Left colon (tissue), 2 donors: ENCODE measurements around the gene ARL17B. TPM values are rescaled to one million over a fixed set of nuclear protein-coding genes. Genes with fewer than 3 reads are reported as not detected.
A peak's percentile ranks its signal among the peaks of the same experiment; 100 is the strongest.
"Not testable (repeated sequence)": the region's sequence is repeated elsewhere in the genome, so short reads cannot be mapped to it uniquely, and the experiment has no call there.

Experiments used
- ATAC-seq: fragments of 200-7000 bp; cut with Tn5 transposase; one replicate; pipeline ENCODE4 v1.9.1; 2020; ENCODE audit warnings: mild to moderate bottlenecking, moderate library complexity
- DNase-seq, 2 donors: peaks; one replicate each; pipeline ENCODE4 v3.0.0-alpha.2; 2020
- intact Hi-C, 2 donors: fragments of 100-400 bp; cut with DNase I in 1 of 2; cut with micrococcal nuclease in 1 of 2; formaldehyde crosslinking; loops; one replicate each; pipeline versions ENCODE4 v1.11.2 to v1.14.0; 2022; cut with DNase I, micrococcal nuclease
- total RNA-seq, 2 donors: library from RNA; stranded (reverse); fragmentation: NEBNext Ultra II Directional; extraction: Animal tissue kit (Norgen Biotek cat#: 25700); gene quantifications; one replicate each; pipeline ENCODE4 v1.2.1, GENCODE V29; 2021
- donor health status: DM: no; HTN: no; CAD: no.
- donor health status: DM: yes; HTN: yes; CAD: no.

Gene ARL17B
- total RNA-seq, 2 donors from 2014 or later: 10.4 to 11.1 TPM

DNA sequence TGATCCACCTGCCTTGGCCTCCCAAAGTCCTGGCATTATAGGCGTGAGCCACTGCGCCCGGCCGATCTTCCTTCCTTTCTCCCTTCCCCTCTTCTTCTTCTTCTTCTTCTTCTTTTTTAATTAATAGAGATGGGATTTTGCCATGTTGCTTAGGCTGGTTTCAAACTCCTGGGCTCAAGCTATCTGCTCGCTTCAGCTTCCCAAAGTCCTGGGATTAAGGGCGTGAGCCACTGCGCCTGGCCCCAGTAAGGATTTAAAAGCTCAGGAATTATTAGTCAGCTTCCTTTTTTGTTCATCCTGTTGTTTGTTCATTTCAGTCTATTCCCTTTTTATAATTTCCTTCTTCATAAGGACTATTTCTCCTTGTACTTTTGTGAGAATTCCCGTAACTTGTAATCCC lies 99.3 kb downstream of the ARL17B start:
- DNase-seq: no peak
- intact Hi-C loops: loop anchor here in 1 of 2 donors (5.0 kb wide), 1 partner anchor 675 kb away; no protein-coding TSS in a partner anchor
- ATAC-seq: no peak

DNA sequence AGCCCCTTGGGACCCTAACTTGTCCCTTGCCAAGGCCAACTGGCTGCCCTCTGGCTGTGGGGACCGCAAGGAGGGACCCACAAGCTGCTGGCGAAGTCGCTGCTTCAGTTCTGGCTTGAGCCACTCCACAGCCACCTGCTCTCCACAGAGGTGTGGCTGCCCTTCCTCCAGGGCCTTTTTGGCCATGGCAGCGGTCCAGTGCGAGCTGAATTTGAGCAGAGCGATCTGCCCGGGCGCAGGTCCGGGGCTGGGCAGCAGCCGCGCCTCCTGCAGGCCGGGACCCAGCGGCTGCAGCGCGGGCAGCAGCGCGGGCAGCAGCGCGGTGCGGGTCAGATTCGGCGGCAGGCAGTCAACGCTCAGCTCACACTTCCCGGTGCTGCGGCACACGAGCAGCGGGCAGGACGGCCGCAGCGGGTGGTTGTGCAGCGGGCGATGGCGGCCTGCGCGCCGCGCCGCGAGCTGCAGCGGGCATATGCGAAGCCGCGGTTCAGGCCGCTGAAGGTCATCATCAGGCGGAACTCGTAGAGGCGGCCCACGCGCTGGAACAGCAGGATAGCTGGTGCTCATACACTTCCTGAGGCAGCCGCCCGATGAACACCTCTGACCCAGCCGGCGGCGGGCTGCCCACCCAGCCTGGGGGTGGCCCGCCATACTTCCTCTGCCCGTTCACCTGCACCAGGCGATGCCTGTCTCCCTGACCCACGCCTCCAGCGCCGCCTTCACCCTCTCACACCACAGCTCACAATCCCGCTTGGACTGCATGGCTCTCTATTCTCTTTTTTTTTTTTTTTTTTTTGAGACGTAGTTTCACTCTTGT lies 101.5 kb downstream of the ARL17B start:
- intact Hi-C loops: loop anchor here in 1 of 2 donors (5.0 kb wide), 1 partner anchor 673 kb away; no protein-coding TSS in a partner anchor
- peak; percentile 77 for ATAC-seq
- DNase-seq: peak in 1 of 2 donors; percentile 43

GRCh38 chr17:46256369-46256768 lies 105.2 kb downstream of the ARL17B start:
- ATAC-seq, DNase-seq, intact Hi-C loops: not testable (repeated sequence)

DNA sequence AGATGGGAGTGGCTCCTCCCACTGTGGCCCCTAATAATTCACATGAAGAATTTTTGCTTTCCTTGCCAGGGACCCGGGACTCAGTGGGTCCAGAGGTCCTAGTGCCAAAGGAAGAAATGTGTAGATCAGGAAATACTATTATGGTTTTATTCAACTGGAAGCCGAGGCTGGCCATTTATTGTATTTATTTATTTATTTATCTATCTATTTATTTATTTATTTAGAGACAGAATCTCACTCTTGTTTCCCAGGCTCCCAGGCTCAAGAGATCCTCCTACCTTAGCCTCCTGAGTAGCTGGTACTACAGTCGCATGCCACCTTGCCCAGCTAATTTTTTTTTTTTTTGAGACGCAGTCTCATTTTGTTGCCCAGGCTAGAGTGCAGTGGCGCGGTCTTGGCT lies 107.4 kb downstream of the ARL17B start:
- ATAC-seq, intact Hi-C loops, DNase-seq: not testable (repeated sequence)

GRCh38 chr17:46253722-46254121 lies 107.8 kb downstream of the ARL17B start:
- ATAC-seq (peak; percentile 89), DNase-seq (peak; percentile 66 to 85)
- intact Hi-C loops: not testable (repeated sequence)

DNA sequence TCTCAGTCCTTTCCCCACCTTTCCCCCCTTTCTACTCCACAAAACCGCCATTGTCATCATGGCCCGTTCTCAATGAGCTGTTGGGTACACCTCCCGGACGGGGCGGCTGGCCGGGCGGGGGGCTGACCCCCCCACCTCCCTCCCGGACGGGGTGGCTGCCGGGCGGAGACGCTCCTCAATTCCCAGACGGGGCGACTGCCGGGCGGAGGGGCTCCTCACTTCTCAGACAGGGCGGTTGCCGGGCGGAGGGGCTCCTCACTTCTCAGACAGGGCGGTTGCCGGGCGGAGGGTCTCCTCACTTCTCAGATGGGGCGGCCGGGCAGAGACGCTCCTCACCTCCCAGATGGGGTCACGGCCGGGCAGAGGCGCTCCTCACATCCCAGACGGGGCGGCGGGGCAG lies 108.8 kb downstream of the ARL17B start:
- ATAC-seq, intact Hi-C loops, DNase-seq: not testable (repeated sequence)

DNA sequence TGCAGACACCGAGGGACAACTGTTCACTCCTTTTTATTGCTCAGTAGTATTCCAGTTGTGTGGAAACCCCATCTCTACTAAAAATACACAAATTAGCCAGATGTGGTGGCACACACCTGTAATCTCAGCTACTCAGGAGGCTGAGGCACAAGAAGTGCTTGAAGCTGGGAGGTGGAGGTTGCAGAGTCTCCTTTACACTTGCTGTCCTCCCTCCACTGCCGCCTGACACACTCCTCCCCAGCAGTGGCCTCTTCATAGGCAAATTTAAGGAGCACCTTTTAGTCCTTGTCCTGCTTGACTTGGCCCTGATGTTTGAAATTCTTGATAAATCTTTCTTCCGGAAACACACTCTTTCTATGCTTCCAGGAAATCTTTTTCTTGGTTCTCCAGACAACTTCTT lies 112.4 kb downstream of the ARL17B start:
- intact Hi-C loops, DNase-seq, ATAC-seq: not testable (repeated sequence)

DNA sequence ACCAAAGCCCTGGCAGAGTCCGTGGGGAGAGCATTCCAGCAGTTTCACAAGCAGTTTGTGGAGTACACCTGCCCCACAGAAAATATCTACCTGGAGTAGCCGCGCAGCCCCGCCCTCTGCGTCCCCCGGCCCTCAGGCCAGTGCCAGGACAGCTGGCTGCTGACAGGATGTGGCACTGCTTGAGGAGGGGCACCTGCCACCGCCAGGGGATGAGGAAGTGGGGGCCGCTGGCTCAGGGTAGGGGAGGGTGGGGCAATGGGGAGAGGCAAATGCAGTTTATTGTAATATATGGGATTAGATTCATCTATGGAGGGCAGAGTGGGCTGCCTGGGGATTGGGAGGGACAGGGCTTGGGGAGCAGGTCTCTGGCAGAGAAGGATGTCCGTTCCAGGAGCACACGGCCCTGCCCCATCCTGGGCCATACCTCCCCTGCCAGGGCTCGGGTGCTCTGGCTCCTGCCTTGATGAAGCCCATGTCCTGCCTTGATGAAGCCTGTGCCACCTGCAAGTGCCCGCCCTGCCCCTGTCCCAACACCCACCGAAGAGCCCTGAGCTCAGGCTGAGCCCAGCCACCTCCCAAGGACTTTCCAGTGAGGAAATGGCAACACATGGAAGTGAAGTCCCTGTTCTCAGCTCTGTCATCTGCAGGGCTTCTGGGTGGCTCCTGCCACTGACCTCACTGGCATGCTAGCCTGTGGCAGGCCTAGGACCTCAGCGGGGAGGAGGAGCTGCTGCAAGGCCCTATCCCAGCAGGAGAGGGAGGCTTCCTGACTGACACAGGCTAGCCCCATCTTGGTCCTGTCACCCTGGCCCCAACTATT lies 116.4 kb downstream of the ARL17B start:
- DNase-seq, intact Hi-C loops: not testable (repeated sequence)
- ATAC-seq: peak; percentile 52

DNA sequence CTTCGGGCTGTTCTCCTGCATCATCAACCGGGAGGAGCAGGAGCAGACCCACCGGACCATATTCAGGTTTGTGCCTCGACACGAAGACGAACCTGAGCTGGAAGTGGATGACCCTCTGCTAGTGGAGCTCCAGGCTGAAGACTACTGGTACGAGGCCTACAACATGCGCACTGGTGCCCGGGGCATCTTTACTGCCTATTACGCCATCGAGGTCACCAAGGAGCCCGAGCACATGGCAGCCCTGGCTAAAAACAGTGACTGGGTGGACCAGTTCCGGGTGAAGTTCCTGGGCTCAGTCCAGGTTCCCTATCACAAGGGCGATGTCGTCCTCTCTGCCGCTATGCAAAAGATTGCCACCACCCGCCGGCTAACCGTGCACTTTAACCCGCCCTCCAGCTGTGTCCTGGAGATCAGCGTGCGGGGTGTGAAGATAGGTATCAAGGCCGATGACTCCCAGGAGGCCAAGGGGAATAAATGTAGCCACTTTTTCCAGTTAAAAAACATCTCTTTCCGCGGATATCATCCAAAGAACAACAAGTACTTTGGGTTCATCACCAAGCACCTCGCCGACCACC lies 117.1 kb downstream of the ARL17B start:
- DNase-seq, ATAC-seq, intact Hi-C loops: not testable (repeated sequence)

- intact Hi-C loops, DNase-seq, ATAC-seq: not testable (repeated sequence)
These were observed 117.6 kb downstream of the ARL17B start for GRCh38 chr17:46243928-46244327.

- intact Hi-C loops, ATAC-seq, DNase-seq: not testable (repeated sequence)
These were observed 118.1 kb downstream of the ARL17B start for GRCh38 chr17:46243505-46243904.

DNA sequence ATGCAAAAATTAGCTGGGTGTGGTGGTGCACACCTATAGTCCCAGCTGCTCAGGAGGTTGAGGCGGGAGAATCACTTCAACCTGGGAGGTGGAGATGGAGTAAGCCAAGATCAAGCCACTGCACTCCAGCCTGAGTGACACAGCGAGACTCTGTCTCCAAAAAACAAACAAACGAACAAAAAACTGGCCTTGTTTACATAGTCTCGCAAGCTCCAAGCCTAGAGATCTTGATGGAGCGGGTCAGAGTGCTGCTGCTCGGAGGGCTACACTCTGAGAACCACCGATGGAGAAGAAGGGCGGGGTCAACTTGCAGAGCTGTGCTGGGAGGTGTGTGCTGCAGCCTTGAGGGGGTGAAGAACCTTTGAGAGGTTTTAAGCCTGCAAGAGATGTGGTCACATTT lies 130.2 kb downstream of the ARL17B start:
- ATAC-seq, intact Hi-C loops, DNase-seq: not testable (repeated sequence)

GRCh38 chr17:46225274-46225794 lies 136.2 kb downstream of the ARL17B start:
- DNase-seq (peak; percentile 97), ATAC-seq (peak; percentile 99)
- intact Hi-C loops: not testable (repeated sequence)

DNA sequence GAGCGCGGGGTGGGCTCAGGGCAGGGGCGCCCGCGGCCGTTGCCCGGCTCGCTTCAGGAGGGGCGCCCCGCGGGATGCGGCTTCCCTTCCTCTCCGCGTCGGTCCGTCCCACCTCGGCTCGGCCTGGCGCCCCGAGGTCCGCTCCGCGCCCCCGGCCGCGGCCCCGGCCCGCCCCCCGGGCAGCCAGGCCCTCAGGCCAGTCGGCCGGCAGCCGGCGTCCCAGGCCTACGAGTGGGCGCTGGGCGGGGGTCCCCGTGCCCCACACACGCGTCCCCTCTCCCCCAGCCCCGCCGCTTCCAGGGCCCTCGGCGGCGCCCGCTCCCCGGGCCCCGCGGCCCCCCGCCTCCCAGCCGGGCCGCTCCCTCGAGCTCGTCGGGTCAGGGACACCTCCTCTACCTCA lies 136.7 kb downstream of the ARL17B start:
- intact Hi-C loops, DNase-seq: not testable (repeated sequence)
- peak; percentile 43 for ATAC-seq

Other genes with a start within 250 kb of the ARL17B start
- 10 to 100 TPM; 79.4 to 81.9 TPM for gene KANSL1, start 168.3 kb downstream of the ARL17B start, total RNA-seq
- 1 to 10 TPM; 4.1 to 6.4 TPM for gene LRRC37A, start 66.6 kb downstream of the ARL17B start, total RNA-seq
- gene LRRC37A2, start 150.7 kb upstream of the ARL17B start, total RNA-seq: 10 to 100 TPM; 12.0 to 15.2 TPM
- 10 to 100 TPM; 10.4 to 11.2 TPM for gene ARL17A, start 217.9 kb upstream of the ARL17B start, total RNA-seq
- gene NSF, start 228.9 kb upstream of the ARL17B start, total RNA-seq: 10 to 100 TPM; 72.8 to 79.3 TPM